SH-SY5Y (cell line): ENCODE measurements around the gene C9orf40.

Experiments
- GATA2 ChIP-seq: IDR thresholded peaks from 2 replicates; pipeline ENCODE4 v1.6.1; 2011; ENCODE audit warnings: mild to moderate bottlenecking, low read depth, low read length
- GATA3 ChIP-seq: IDR thresholded peaks from 2 replicates; pipeline ENCODE4 v1.6.1; 2011; ENCODE audit warnings: low read depth, mild to moderate bottlenecking, low read length, moderate library complexity

- TF ChIP-seq GATA2 (no peak), GATA3 (no peak)
Observed at GRCh38 chr9:74948937-74949336, 3.8 kb downstream of the C9orf40 start.
